ENCODE results near the gene C20orf202.

- no peak for TF ChIP-seq POLR2A (IDR thresholded peaks at IDR 0.05)
- no peak for TF ChIP-seq CTCF (IDR thresholded peaks at IDR 0.05)
Measured at GRCh38 chr20:1182106-1182505, 21.1 kb upstream of the C20orf202 start.
